Measurements from ENCODE around the gene AHDC1.
A peak's percentile ranks its signal among the peaks of the same experiment; 100 is the strongest.

DNA sequence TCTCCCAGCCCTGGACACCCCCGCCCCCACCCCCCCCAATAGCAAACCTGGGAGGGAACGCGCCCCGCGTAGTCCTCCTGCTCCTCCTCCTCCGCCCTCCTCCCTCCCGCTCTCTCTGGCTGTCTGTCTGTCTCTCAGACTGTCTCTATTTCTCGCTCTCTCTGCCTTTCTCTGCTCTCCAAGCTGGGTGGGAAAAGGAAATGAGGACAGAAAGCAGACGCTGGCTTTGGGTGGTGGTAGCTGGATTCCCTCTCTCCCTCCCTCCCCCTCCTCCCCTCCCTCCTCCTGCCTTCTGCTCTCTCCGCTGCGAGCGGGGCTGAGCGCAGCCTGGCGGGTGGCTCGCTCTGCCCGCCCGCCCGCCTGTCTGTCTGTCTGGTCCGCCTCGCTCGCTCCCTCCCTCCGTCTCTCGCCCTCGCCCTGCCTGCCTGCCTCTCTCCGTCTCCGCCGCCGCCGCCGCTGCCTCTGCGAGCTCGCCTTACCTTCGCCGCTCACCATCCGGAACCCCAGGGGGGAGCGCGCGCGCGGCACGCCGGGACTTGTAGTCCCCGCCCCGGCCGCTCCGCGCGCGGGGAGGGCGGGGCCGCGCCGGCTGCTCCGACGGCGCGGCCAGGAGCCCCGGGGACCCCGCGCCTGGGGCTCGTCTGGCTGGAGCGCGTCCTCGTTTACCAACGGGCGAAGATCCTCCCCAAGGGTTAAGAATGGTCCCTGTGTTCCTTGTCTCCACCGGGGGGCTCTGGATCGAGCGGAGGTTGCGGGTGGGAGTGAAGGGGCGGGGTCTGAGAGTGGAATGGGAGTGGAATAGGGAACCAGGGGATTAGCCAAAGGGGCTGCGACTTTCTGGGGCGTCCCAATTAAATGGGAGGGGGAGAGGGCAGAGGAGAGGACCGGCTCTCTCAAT lies at the start of gene AHDC1:
- no peak for TF ChIP-seq HNF1B (CRISPR knock-in tag; IDR thresholded peaks at IDR 0.05)
- no peak for TF ChIP-seq RFX3 (CRISPR knock-in tag; IDR thresholded peaks at IDR 0.05)
- TF ChIP-seq SALL1 (CRISPR knock-in tag; IDR thresholded peaks at IDR 0.05): peak; percentile 62
- TF ChIP-seq ZNF430 (CRISPR knock-in tag; IDR thresholded peaks at IDR 0.05): no peak
- TF ChIP-seq MAFK (conservative IDR thresholded peaks at IDR 0.05 in 1 of 2, IDR thresholded peaks at IDR 0.05 in 1 of 2; ENCODE audit: low read length in 2 of 2): no peak
- TF ChIP-seq, protein P1, sequence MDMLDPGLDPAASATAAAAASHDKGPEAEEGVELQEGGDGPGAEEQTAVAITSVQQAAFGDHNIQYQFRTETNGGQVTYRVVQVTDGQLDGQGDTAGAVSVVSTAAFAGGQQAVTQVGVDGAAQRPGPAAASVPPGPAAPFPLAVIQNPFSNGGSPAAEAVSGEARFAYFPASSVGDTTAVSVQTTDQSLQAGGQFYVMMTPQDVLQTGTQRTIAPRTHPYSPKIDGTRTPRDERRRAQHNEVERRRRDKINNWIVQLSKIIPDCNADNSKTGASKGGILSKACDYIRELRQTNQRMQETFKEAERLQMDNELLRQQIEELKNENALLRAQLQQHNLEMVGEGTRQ (IDR thresholded peaks at IDR 0.05; ENCODE audit: low read depth, low read length): no peak
- TF ChIP-seq, protein P1 (CRISPR knock-in tag; IDR thresholded peaks at IDR 0.05; ENCODE audit: borderline replicate concordance): no peak
- peak; percentile 38 for TF ChIP-seq CTCF (CRISPR knock-in tag; IDR thresholded peaks at IDR 0.05)
- TF ChIP-seq TARDBP (CRISPR knock-in tag; IDR thresholded peaks at IDR 0.05): peak; percentile 63; the same call in 1 of the 2 replicates
- TF ChIP-seq NFYB (CRISPR knock-in tag; IDR thresholded peaks at IDR 0.05): no peak
- peak; percentile 45; the same call in 1 of the 2 replicates for TF ChIP-seq RAD21 (CRISPR knock-in tag; IDR thresholded peaks at IDR 0.05)
- no peak for TF ChIP-seq KLF13 (CRISPR knock-in tag; IDR thresholded peaks at IDR 0.05)

Measured in HepG2 (cell line).